Measurements from ENCODE around the gene RANBP1.

RANBP1 gene

GRCh38 chr22:20167643-20168322 lies 51.9 kb downstream of the RANBP1 start:
- DNase-seq (ENCODE audit: low read depth in 2 of 2, low spot score in 1 of 2): no peak

DNA sequence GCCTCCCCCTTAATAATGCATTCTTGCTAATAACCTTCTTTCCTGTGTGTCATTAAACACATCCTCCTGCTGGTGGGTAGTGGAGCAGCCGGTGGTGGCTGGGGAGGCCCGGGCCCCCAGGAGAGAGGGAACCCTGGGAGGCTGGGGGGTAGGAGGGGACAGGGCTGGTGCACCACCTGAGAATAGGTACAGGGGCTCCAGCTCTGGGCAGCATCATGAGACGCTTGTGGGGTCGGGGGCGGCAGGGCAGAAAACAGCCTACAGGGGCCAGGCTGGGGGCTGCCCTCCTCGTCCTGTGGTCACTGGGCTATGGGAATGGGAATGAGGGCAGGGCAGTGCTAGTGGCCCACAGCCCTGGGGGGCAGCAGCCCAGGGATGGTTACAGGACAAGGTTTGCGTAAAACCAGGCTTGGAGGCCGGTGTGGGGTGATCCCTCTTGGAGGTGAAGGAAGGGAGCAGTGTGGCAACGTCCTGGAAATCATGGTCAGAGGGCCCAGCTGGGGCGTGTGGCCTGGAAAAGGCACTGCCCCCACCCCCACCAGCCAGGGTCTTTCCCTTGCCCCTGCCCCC lies 53.4 kb downstream of the RANBP1 start:
- no peak for DNase-seq (ENCODE audit: low read depth in 2 of 2, low spot score in 1 of 2)

- DNase-seq (ENCODE audit: low read depth in 2 of 2, low spot score in 1 of 2): no peak
Observed at GRCh38 chr22:20170170-20170569, 54.3 kb downstream of the RANBP1 start.

DNA sequence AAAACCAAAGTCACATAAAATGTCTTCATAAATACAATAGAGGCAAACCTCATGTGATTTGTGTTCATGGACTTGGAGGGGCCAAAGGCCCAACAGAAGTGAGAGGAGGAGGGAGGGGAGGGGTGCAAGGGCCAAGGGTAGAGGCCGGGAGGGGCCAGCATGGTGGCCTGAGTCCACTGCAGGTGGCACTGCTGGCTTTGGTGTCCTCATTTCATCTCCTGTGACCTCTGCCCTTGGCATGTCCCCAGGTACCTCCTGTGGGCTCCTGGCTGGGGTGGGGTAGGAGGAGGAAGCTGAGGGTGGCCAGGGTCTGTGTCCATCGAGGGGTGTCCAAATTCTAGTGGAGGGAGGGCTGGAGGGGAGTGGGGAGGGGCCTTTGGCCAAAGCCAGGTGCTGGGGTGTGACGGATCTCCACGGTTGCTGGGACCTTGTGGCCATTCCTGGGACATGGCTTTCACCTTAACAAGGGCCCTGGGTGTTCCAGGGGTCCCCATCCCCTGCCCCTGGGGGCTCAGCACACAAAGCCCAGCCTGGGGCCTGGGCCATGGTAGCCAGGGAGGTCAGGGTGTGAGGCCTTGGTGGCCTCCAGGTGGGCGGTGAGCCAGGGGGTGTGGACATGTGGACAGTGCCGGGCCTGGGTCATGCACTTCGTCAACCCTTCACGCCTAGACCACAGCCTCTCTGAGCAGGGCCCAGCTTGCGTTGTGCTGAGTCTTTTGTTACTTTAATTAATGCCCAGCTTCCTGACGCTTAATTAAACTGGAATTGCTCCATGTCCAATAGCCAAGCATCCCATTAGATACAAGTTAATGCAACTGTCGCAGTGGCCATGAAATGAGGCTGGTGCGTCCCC lies 55.6 kb downstream of the RANBP1 start:
- DNase-seq (ENCODE audit: low read depth in 2 of 2, low spot score in 1 of 2): no peak

- DNase-seq (ENCODE audit: low read depth in 2 of 2, low spot score in 1 of 2): no peak
Observed at GRCh38 chr22:20172141-20172613, 56.3 kb downstream of the RANBP1 start.

GRCh38 chr22:20173246-20173645 lies 57.3 kb downstream of the RANBP1 start:
- no peak for DNase-seq (ENCODE audit: low read depth in 2 of 2, low spot score in 1 of 2)

DNA sequence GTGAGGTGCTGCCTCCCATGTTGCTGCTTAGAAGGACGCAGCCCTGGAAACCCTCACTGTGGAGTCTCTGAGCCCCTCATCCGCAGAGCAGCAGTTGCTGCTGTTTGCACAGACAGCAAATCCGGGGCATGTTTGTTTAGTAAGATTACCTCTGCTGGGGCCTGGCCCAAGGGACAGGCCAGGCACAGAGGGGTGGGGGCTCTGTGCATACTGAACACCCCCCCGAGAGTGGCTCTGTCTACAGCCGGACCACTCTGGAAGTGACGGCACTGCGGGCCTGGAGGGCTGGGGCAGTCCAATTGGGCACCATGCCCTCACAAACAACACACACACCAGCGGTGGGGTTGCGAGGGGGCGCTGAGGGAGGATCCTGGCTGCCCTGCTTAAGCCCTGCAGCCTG lies 57.9 kb downstream of the RANBP1 start:
- DNase-seq (ENCODE audit: low read depth in 2 of 2, low spot score in 1 of 2): no peak

DNA sequence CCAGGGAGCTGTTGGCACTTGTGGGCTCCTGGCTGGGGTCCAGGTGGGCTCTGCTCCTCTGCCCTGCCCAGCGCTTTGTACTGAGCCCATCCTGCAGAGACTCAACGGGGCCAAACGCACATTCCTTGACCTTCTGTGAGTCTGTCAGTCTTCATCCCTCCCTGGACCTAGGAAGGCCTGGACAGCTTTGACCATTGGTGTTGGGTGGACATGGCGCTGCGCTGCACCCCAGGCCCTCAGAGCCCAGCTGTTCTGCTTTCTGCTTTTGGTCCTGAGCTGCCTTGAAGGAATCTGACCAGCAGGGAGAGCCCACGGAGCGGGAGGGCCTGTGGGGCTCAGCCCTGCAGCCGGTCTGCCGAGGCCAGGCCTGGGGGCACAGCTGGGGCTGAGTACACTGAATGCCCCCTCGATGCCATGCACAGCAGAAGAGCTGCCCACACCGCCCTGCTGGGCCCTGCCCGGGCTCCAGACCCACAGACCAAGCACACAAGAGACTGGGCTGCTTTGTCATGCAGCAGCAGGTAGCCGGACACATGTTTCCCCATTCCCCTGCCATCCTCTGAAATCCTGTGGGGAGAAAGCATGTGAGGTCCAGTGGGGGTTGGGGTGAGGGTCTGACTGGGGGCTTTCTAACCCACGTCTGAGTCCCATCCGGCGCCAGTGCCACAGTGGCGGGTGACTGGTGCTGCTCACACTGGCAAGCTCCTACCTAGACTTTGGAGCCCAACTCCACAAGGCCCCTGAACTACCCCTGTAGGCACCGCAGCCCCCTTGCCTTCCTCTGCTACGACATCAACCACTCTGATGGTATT lies 59.1 kb downstream of the RANBP1 start:
- DNase-seq (ENCODE audit: low read depth in 2 of 2, low spot score in 1 of 2): no peak

GRCh38 chr22:20175597-20175900 lies 59.6 kb downstream of the RANBP1 start:
- no peak for DNase-seq (ENCODE audit: low read depth in 2 of 2, low spot score in 1 of 2)

GRCh38 chr22:20176421-20177085 lies 60.6 kb downstream of the RANBP1 start:
- DNase-seq (ENCODE audit: low read depth in 2 of 2, low spot score in 1 of 2): no peak

Measured in stimulated activated CD8-positive, alpha-beta memory T cell treated with anti-CD3 and anti-CD28 coated beads, Interleukin-4, amount 100 ng/mL, for 1 hour (primary cell).